Adipocyte (in vitro differentiated cells): Measurements from ENCODE around the gene CAMTA1.
"Not testable (repeated sequence)": the region's sequence is repeated elsewhere in the genome, so short reads cannot be mapped to it uniquely, and the experiment has no call there.

Source experiments
- DNase-seq: peaks from one replicate; pipeline ENCODE4 v3.0.0-alpha.2; 2015; ENCODE audit warnings: low read depth
- H3K27me3 ChIP-seq: replicated peaks from 2 replicates; pipeline ENCODE4 v1.7.0; 2013; ENCODE audit warnings: mild to moderate bottlenecking, low read length, moderate library complexity; ENCODE audit not compliant: control insufficient read depth, insufficient read depth
- H3K36me3 ChIP-seq: 2 replicates; pipeline ENCODE4 v1.7.0; 2013; ENCODE audit warnings: low read length, mild to moderate bottlenecking, moderate library complexity; ENCODE audit not compliant: control insufficient read depth, insufficient read depth, severe bottlenecking
- H3K4me1 ChIP-seq: 2 replicates; pipeline ENCODE4 v1.7.0; 2013; ENCODE audit warnings: mild to moderate bottlenecking, low read length, moderate library complexity; ENCODE audit not compliant: control insufficient read depth, insufficient read depth
- H3K4me3 ChIP-seq: 2 replicates; pipeline ENCODE4 v1.7.0; 2013; ENCODE audit warnings: mild to moderate bottlenecking, low read length, moderate library complexity
- H3K9ac ChIP-seq: 2 replicates; pipeline ENCODE4 v1.7.0; 2013; ENCODE audit warnings: mild to moderate bottlenecking, low read length, moderate library complexity
- H3K9me3 ChIP-seq: 2 replicates; pipeline ENCODE4 v1.7.0; 2013; ENCODE audit warnings: mild to moderate bottlenecking, low read length, moderate library complexity; ENCODE audit not compliant: control insufficient read depth

CAMTA1 gene

DNA sequence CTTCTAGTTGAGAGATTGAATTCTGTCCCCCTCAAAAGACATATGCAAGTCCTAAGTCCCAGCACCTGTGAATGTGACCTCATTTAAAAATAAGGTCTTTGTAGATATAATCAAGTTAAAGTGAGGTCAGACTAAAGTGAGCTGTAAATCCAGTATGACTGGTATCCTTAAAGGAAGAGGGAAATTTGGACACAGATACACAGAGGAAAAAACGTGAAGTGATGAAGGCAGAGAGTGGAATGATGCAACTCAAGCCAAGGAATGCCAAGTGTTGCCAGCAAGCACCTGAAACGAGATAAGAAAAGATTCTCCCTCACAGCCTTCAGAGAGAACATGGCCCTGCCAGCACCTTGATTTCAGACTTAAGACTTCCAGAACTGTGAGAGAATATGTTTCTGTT is 541.1 kb downstream of the CAMTA1 start:
- Histone ChIP-seq H3K4me3 (no peak overlapping the region), H3K36me3 (no peaks in the 10 kb centered on the region), H3K27me3 (peaks cover 7% of the 10 kb centered on the region), H3K9ac (no peak overlapping the region), H3K4me1 (no peaks in the 10 kb centered on the region), H3K9me3 (peaks cover 17% of the 10 kb centered on the region)
- DNase-seq, result no peak

DNA sequence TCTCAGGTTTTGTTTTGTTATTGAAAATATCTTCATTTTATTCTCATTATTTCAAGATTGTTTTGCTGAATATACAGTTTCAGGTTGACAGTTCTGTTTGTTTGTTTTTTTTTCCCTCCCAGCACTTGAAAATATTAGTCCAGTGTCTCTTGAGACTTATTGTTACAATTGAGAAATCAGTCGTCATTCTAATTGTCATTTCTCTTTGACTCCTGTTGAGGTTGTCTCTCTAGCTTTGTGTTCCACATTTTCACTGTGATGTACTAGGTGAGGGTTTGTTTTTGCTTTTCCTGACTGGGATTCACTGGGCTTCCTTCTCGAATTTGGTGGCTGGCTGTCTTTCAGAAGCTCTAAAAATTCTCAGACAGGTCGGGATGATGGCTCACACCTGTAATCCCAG is 542.6 kb downstream of the CAMTA1 start:
- no peaks in the 10 kb centered on the region for H3K4me1 ChIP-seq
- no peak overlapping the region for H3K4me3 ChIP-seq
- no peak overlapping the region for H3K9ac ChIP-seq
- peaks cover 17% of the 10 kb centered on the region for H3K9me3 ChIP-seq
- peaks cover 13% of the 10 kb centered on the region for H3K27me3 ChIP-seq
- H3K36me3 ChIP-seq, result no peaks in the 10 kb centered on the region
- no peak for DNase-seq

DNA sequence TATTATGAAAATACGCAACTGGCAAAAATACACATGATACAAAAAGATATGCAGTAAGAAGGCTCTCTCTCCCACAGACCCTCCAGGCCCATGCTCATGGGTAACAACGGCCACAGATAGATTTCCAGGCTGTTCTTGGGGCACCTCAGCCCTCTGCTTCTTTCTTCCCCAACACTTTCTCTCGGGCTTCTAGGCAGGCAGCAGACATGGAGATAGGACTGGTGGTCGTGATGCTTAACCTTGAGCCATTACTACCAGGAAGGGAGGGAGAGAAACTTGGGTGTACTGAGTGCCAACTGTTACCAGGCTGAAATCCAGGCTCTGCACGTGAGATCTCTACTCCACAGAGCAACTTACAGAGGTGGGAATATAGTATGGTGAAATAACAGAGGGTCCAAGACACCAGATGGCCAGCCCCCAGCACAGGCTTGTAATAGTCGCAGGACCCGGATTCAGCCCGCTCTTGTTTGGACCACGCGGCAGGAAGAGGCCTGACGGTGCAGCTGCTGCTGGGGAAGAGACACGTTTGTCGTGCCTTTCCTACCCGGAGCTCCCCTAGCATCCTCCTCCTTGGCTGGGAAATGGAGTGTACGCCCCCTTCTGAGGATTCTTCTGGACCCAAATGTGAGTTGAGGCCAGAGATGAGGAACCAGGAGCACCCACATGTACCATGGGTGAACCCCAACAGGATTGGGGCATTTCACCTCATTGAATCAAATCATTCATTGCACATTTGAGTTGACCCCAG is 544.8 kb downstream of the CAMTA1 start:
- no peak for DNase-seq
- Histone ChIP-seq H3K36me3 (no peaks in the 10 kb centered on the region), H3K4me1 (peaks cover 4% of the 10 kb centered on the region)

DNA sequence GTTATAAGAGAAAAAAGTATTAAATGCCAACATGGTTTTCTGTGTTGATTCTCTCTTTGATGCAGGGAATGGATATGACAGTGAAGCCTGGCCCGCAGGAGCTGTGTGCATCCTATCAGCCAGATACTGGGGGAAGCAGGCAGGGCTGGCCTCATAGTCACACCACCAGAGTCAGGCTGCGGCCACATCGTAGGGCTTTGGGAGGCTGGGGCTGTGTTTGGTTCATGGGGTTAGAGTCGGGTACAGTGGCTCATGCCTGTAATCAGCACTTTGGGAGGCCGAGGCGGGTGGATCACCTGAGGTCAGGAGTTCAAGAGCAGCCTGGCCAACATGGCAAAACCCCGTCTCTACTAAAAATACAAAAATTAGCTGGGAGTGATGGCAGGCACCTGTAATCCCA is 545.5 kb downstream of the CAMTA1 start:
- H3K4me1 ChIP-seq, H3K36me3 ChIP-seq, H3K9ac ChIP-seq, H3K4me3 ChIP-seq, DNase-seq: not testable (repeated sequence)
- peaks cover 17% of the 10 kb centered on the region for H3K9me3 ChIP-seq
- H3K27me3 ChIP-seq, result peaks cover 13% of the 10 kb centered on the region

More for the DNA sequence above, 544.8 kb downstream of the CAMTA1 start:
- no peak overlapping the region for H3K9ac ChIP-seq
- H3K9me3 ChIP-seq, result peaks cover 17% of the 10 kb centered on the region
- H3K27me3 ChIP-seq, result peaks cover 13% of the 10 kb centered on the region
- no peak overlapping the region for H3K4me3 ChIP-seq

DNA sequence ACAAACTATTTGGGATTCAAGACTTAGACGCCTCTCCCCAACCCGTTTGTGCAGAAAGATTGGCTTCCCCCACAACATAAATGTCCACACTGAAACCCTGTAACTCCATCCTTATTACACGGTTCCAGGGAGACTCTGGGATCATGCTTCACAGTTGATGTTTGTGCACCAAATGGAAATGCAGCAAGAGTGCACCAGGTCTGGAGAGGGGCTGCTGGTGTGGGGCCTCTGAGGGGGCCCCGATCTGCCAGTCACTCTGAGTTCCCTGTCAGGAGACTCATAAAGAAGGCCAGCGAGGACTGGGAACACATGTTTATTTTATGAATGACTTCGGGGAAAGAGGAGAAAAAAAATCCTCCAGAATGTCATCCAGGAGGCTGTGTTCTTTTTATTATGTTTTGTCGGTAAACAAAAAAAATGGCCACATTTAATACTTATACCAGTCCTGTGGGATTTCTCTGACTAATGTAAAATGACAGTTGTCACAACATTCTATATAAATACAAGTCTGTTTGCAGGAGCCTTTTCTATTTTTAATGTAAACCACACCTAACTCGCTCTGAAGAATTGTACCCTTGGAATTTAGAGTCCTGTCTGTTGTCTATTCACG is 546.8 kb downstream of the CAMTA1 start:
- DNase-seq, result no peak
- H3K27me3 ChIP-seq, result peaks cover 13% of the 10 kb centered on the region

DNA sequence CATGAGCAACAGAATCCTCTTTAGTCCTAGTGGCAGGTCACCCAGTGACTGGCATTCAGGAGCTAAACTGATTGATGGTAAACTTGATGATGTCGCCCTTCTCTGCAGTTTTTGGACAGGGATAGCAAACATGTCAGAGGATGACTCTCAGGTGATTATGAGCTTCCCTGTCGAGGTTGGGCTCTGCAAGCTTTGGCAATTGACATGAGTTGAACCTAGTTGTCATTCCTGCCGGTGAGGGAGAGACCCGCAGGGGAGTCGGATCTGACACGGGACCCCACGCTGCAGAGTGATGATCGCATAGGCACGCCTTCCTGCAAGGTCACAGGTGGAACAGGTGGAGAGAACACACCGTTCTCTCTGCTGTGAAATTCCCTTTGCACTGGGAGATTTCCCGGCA is 547.8 kb downstream of the CAMTA1 start:
- H3K9me3 ChIP-seq, result peaks cover 9% of the 10 kb centered on the region
- peaks cover 13% of the 10 kb centered on the region for H3K27me3 ChIP-seq
- no peak for DNase-seq
- no peaks in the 10 kb centered on the region for H3K36me3 ChIP-seq
- H3K4me3 ChIP-seq, result no peak overlapping the region
- H3K4me1 ChIP-seq, result peaks cover 4% of the 10 kb centered on the region
- no peak overlapping the region for H3K9ac ChIP-seq

More for the DNA sequence above, 546.8 kb downstream of the CAMTA1 start:
- no peak overlapping the region for H3K4me3 ChIP-seq
- peaks cover 4% of the 10 kb centered on the region for H3K4me1 ChIP-seq
- H3K9ac ChIP-seq, result no peak overlapping the region
- no peaks in the 10 kb centered on the region for H3K36me3 ChIP-seq
- H3K9me3 ChIP-seq, result peaks cover 17% of the 10 kb centered on the region

DNA sequence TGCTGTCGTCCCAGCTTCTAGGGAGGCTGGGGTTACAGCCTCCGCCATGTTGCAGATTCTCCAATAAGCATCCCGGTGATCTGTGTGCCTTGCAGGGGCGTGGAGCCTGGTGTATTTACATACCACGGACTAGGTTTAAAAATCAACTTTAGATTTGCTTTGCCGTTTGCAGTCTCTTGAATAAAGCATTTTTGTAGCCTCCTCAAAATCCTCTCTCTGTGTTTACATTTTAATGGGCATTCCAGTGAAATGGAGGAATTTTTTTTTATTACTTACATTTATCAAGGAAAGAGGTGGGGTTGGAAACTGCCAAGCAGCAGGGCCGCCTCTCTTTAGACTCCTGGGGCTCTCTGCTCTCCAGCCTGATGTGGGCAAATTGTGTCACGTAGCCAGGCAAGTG is 548.4 kb downstream of the CAMTA1 start:
- no peak for DNase-seq
- Histone ChIP-seq H3K9me3 (peaks cover 4% of the 10 kb centered on the region), H3K27me3 (peaks cover 13% of the 10 kb centered on the region), H3K4me1 (peaks cover 4% of the 10 kb centered on the region), H3K4me3 (no peak overlapping the region), H3K9ac (no peak overlapping the region), H3K36me3 (no peaks in the 10 kb centered on the region)

DNA sequence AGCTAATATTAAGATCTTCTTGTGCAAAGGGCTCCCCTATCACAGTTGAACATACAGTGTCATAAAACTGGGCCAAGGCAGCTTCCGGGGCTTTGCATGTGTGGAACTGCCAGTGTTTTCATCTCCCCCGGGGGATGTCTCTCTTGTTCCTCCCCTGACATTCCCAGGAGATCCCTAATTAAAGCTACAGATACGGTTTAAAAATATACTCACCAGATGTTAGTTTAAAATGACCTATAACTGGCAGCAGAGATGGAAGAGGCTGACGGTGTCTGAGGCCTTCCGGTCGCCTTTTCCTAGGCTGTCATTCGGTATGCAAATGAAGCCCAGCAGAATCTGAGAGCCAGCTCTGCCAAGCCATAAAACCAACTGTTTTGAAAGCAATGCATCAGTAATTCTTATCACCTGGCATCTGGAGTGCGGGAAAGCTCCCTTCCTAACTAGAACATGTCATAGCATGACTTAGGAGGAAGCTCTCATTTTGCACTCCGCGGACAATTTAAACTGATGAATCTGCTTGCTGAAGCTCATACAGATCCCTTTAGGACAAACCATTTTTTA is 549.3 kb downstream of the CAMTA1 start:
- no peaks in the 10 kb centered on the region for H3K9me3 ChIP-seq
- H3K4me3 ChIP-seq, result no peak overlapping the region
- H3K9ac ChIP-seq, result no peak overlapping the region
- peak; percentile 19 for DNase-seq
- peaks cover 4% of the 10 kb centered on the region for H3K4me1 ChIP-seq
- peaks cover 13% of the 10 kb centered on the region for H3K27me3 ChIP-seq
- no peaks in the 10 kb centered on the region for H3K36me3 ChIP-seq

DNA sequence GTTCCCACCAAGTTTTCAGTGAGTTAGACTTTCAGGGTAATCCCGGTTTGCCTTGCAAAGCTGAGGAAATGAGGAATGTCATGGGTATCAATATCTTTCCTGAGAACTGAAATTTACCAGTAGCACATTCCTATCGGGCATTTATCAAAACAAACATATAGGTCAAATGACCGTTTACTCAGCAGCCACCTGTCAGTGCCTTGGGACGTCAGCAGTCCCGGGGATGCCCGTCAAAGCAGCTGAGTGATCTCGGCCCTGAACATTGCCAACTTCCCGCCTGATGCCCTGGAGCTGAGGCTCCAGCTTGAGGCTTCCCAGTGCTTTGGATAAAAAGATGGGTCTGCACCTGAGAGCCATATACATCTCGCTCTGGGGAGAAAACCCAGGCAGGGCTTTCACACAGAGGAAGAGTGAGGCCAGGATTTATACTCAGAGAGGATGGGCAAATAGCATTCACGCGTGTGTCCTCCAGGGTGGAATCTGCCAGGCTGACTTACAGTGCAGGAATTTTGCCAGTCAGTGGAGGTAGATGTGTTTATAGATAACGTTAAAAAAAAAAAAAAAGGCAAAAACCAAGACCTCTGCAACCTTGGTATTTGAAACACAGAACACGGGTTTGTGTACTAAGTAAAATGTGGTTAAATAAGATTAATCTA is 550.1 kb downstream of the CAMTA1 start:
- no peak for DNase-seq
- no peaks in the 10 kb centered on the region for H3K9me3 ChIP-seq
- H3K27me3 ChIP-seq, result peaks cover 8% of the 10 kb centered on the region
- no peaks in the 10 kb centered on the region for H3K36me3 ChIP-seq
- H3K9ac ChIP-seq, result no peak overlapping the region
- peaks cover 4% of the 10 kb centered on the region for H3K4me1 ChIP-seq
- H3K4me3 ChIP-seq, result no peak overlapping the region

DNA sequence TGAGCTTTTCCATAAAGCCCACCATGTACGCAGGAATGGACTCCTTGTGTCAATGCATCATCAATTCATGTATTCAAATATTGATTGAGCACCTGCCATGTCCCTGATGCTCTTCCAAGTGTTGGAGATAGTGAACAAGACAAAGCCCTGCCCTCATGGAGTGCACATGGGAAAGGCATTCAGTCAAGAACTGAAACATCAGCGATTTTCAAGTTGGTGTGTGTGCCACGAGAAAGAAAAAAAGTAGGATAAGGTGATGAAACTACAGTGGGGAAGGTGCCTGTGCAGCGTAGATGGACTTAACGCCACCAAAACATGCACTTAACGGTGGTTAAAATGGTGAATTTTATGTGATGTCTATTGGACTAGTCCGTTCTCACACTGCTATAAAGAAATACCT is 553.2 kb downstream of the CAMTA1 start:
- DNase-seq, result no peak
- H3K36me3 ChIP-seq, result no peaks in the 10 kb centered on the region
- no peak overlapping the region for H3K4me3 ChIP-seq

DNA sequence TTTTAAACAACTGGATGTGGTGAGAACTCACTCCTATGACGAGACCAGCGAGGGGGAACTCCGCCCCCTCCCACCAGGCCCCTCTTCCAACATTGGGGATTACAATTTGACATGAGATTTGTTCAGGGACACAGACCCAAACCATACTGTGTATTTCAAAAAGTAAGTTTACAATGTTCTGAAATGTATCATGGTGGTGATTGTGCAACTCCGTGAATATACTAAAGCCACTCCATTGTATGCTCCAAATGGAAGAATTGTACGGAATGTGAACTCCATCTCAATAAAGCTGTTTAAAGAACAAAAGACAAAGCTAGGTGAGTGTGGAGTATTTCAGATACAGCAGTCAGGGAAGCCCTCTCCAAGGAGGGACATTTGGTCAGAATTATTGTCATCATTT is 553.8 kb downstream of the CAMTA1 start:
- H3K4me3 ChIP-seq, result no peak overlapping the region
- peaks cover 4% of the 10 kb centered on the region for H3K4me1 ChIP-seq
- H3K27me3 ChIP-seq, result peaks cover 3% of the 10 kb centered on the region
- H3K9me3 ChIP-seq, result no peaks in the 10 kb centered on the region
- DNase-seq, result no peak
- H3K9ac ChIP-seq, result no peak overlapping the region
- no peaks in the 10 kb centered on the region for H3K36me3 ChIP-seq

More for the DNA sequence above, 553.2 kb downstream of the CAMTA1 start:
- Histone ChIP-seq H3K4me1 (peaks cover 4% of the 10 kb centered on the region), H3K9ac (no peak overlapping the region), H3K9me3 (no peaks in the 10 kb centered on the region), H3K27me3 (peaks cover 3% of the 10 kb centered on the region)
